ENCODE measurements around the gene BLMH. TPM values are rescaled to one million over a fixed set of nuclear protein-coding genes. Genes with fewer than 3 reads are reported as not detected.

BLMH gene
- total RNA-seq, 2 donors from 2014 or later: 10.8 to 13.9 TPM

GRCh38 chr17:30274887-30275286 lies 16.9 kb downstream of the BLMH start:
- no peak for TF ChIP-seq CTCF (IDR thresholded peaks at IDR 0.05)
- Histone ChIP-seq H3K4me3 (no peak overlapping the region), H3K4me1 (no peaks in the 10 kb centered on the region), H3K9me3 (no peaks in the 10 kb centered on the region), H3K27ac (no peak overlapping the region), H3K36me3 (peaks cover 56% of the 10 kb centered on the region), H3K27me3 (no peaks in the 10 kb centered on the region)
- DNase-seq (ENCODE audit: low spot score): no peak

GRCh38 chr17:30273373-30273772 lies 18.4 kb downstream of the BLMH start:
- Histone ChIP-seq H3K4me1 (no peaks in the 10 kb centered on the region), H3K27ac (no peak overlapping the region), H3K9me3 (no peaks in the 10 kb centered on the region), H3K36me3 (peaks cover 50% of the 10 kb centered on the region), H3K4me3 (no peak overlapping the region), H3K27me3 (no peaks in the 10 kb centered on the region)
- no peak for TF ChIP-seq CTCF (IDR thresholded peaks at IDR 0.05)
- DNase-seq (ENCODE audit: low spot score): no peak

- H3K27me3 ChIP-seq: no peaks in the 10 kb centered on the region
- H3K36me3 ChIP-seq: peaks cover 50% of the 10 kb centered on the region
- no peaks in the 10 kb centered on the region for H3K4me1 ChIP-seq
- no peaks in the 10 kb centered on the region for H3K9me3 ChIP-seq
- H3K27ac ChIP-seq: no peak overlapping the region
- no peak overlapping the region for H3K4me3 ChIP-seq
- DNase-seq (ENCODE audit: low spot score): no peak
- no peak for TF ChIP-seq CTCF (IDR thresholded peaks at IDR 0.05)
These were observed 20.6 kb downstream of the BLMH start for GRCh38 chr17:30271102-30271501.

GRCh38 chr17:30267625-30268024 lies 24.1 kb downstream of the BLMH start:
- no peaks in the 10 kb centered on the region for H3K9me3 ChIP-seq
- TF ChIP-seq CTCF (IDR thresholded peaks at IDR 0.05): no peak
- peaks cover 30% of the 10 kb centered on the region for H3K36me3 ChIP-seq
- no peak overlapping the region for H3K4me3 ChIP-seq
- H3K4me1 ChIP-seq: peaks cover 0 to 23% of the 10 kb centered on the region in 2 donors
- no peak for DNase-seq (ENCODE audit: low spot score)
- H3K27me3 ChIP-seq: no peaks in the 10 kb centered on the region
- no peak overlapping the region for H3K27ac ChIP-seq

GRCh38 chr17:30263552-30264333 lies 28.0 kb downstream of the BLMH start:
- peak overlapping the region; percentile 56 to 75 for H3K27ac ChIP-seq

More at GRCh38 chr17:30263552-30264333, 28.0 kb downstream of the BLMH start:
- DNase-seq (ENCODE audit: low spot score): no peak
- H3K4me1 ChIP-seq: peaks cover 0 to 23% of the 10 kb centered on the region in 2 donors
- H3K4me3 ChIP-seq: no peak overlapping the region
- no peaks in the 10 kb centered on the region for H3K9me3 ChIP-seq
- H3K36me3 ChIP-seq: peaks cover 4% of the 10 kb centered on the region
- peak in 1 of 2 donors; percentile 12 for TF ChIP-seq CTCF (IDR thresholded peaks at IDR 0.05)
- H3K27me3 ChIP-seq: no peaks in the 10 kb centered on the region

All from right atrium auricular region (tissue), 2 donors.